H1 (cell line): ENCODE measurements around the gene SCYGR7. TPM values are rescaled to one million over a fixed set of nuclear protein-coding genes. Genes with fewer than 3 reads are reported as not detected.

Source experiments
- BRCA1 ChIP-seq: IDR thresholded peaks from 2 replicates; pipeline ENCODE4 v1.6.1; 2012; ENCODE audit warnings: low read depth, low read length, improper control_type of control experiment
- CHD7 ChIP-seq: fragments of 300-600 bp; sonication (generic); IDR thresholded peaks from 2 replicates; pipeline ENCODE4 v1.7.1; 2012; ENCODE audit warnings: low read length, moderate library complexity, mild to moderate bottlenecking, inconsistent platforms; ENCODE audit not compliant: insufficient replicate concordance
- HDAC6 ChIP-seq: IDR thresholded peaks from one replicate; pipeline ENCODE4 v1.7.1; 2012; ENCODE audit warnings: low read depth, mild to moderate bottlenecking, inconsistent platforms, low read length, moderate library complexity
- KDM4A ChIP-seq: IDR thresholded peaks from one replicate; pipeline ENCODE4 v1.7.1; 2012; ENCODE audit warnings: low read depth, mild to moderate bottlenecking, moderate library complexity, low read length, inconsistent platforms; ENCODE audit not compliant: severe bottlenecking
- MAFK ChIP-seq: IDR thresholded peaks from 2 replicates; pipeline ENCODE4 v1.6.1; 2012; ENCODE audit warnings: low read depth, mild to moderate bottlenecking, improper control_type of control experiment, low read length
- NANOG ChIP-seq: IDR thresholded peaks from 2 replicates; pipeline ENCODE4 v1.6.1; 2011; ENCODE audit warnings: low read length, low read depth, mild to moderate bottlenecking, inconsistent platforms; ENCODE audit not compliant: insufficient read depth, poor library complexity, severe bottlenecking
- POU5F1 ChIP-seq: IDR thresholded peaks from 2 replicates; pipeline ENCODE4 v1.6.1; 2011; ENCODE audit warnings: low read depth, mild to moderate bottlenecking, low read length, moderate library complexity
- RAD21 ChIP-seq, 2 experiments: IDR thresholded peaks in 1 of 2; conservative IDR thresholded peaks in 1 of 2; 2 replicates each; pipeline ENCODE4 v1.6.1; 2011; ENCODE audit warnings: low read depth in 2 of 2, low read length in 2 of 2, improper control_type of control experiment in 1 of 2, inconsistent platforms in 1 of 2, mild to moderate bottlenecking in 1 of 2, moderate library complexity in 1 of 2
- SIX5 ChIP-seq: IDR thresholded peaks from 2 replicates; pipeline ENCODE4 v1.6.1; 2011; ENCODE audit warnings: mild to moderate bottlenecking, low read depth, low read length
- TCF12 ChIP-seq: IDR thresholded peaks from 2 replicates; pipeline ENCODE4 v1.6.1; 2011; ENCODE audit warnings: low read depth, mild to moderate bottlenecking, low read length
- USF2 ChIP-seq: IDR thresholded peaks from 2 replicates; pipeline ENCODE4 v1.6.1; 2011; ENCODE audit warnings: low read length, improper control_type of control experiment
- polyA plus RNA-seq, 7 experiments: library from polyadenylated mRNA; depleted of rRNA in 3 of 7; stranded (reverse) in 5 of 7; unstranded in 2 of 7; fragments of >200 nt in 5 of 7; fragments of 200-250 nt in 2 of 7; gene quantifications; 1 replicate in 5 of 7; 2 replicates in 1 of 7; 4 replicates in 1 of 7; pipeline versions ENCODE4 v1.2.1 to v1.2.3, GENCODE V29; 2011 to 2013; ENCODE audit warnings: missing spikeins in 2 of 7, mixed read lengths in 2 of 7
- total RNA-seq: library from RNA; stranded (reverse); fragmentation: NEBNext Ultra II Directional; extraction: Animal tissue kit (Norgen Biotek cat#: 25700); gene quantifications from 2 replicates; pipeline ENCODE4 v1.2.1, GENCODE V29; 2021

Gene SCYGR7
- total and polyA plus RNA-seq, 2 of the 8 experiments (the other 6 are each of a cell fraction or from before 2014, with no cell fraction given), result not detected

- TF ChIP-seq CHD7 (no peak), SIX5 (no peak), POU5F1 (no peak), USF2 (no peak), NANOG (no peak), TCF12 (no peak), RAD21 (IDR thresholded peaks at IDR 0.05 in 1 of 2, conservative IDR thresholded peaks at IDR 0.05 in 1 of 2; ENCODE audit: low read depth in 2 of 2, low read length in 2 of 2) (no peak), MAFK (no peak), KDM4A (no peak), BRCA1 (no peak), HDAC6 (no peak)
Observed at GRCh38 chr2:227713291-227713690, 14.8 kb upstream of the SCYGR7 start (continued).
